Osteocyte (in vitro differentiated cells): ENCODE measurements around the gene SPANXN2. TPM values are rescaled to one million over a fixed set of nuclear protein-coding genes. Genes with fewer than 3 reads are reported as not detected.

Source experiments
- DNase-seq: peaks from one replicate; pipeline ENCODE4 v3.0.0; 2021; ENCODE audit warnings: mixed read lengths; ENCODE audit not compliant: unreplicated experiment; ENCODE audit errors: extremely low spot score
- H3K27ac Mint-ChIP-seq: one replicate; pipeline ENCODE4 v1.8.0; 2021; ENCODE audit warnings: mild to moderate bottlenecking, mixed read lengths; ENCODE audit not compliant: unreplicated experiment
- H3K27me3 Mint-ChIP-seq: one replicate; pipeline ENCODE4 v1.8.0; 2021; ENCODE audit warnings: mixed read lengths; ENCODE audit not compliant: unreplicated experiment
- H3K36me3 Mint-ChIP-seq: one replicate; pipeline ENCODE4 v1.8.0; 2021; ENCODE audit warnings: mixed read lengths; ENCODE audit not compliant: unreplicated experiment
- H3K4me1 Mint-ChIP-seq: one replicate; pipeline ENCODE4 v1.8.0; 2021; ENCODE audit warnings: mixed read lengths; ENCODE audit not compliant: unreplicated experiment
- H3K4me3 Mint-ChIP-seq: one replicate; pipeline ENCODE4 v1.8.0; 2021; ENCODE audit warnings: mild to moderate bottlenecking, moderate library complexity, mixed read lengths; ENCODE audit not compliant: unreplicated experiment
- H3K9me3 Mint-ChIP-seq: one replicate; pipeline ENCODE4 v1.8.0; 2021; ENCODE audit warnings: mixed read lengths; ENCODE audit not compliant: unreplicated experiment
- total RNA-seq: library from RNA; stranded (reverse); gene quantifications from 2 replicates; pipeline ENCODE4 v1.2.1, GENCODE V29; 2021
- TF ChIP-seq, protein P1 (sequence below): fragments of 200-600 bp; sonication (generic); IDR thresholded peaks from 2 replicates; pipeline ENCODE4 v1.5.0; 2021; ENCODE audit warnings: antibody characterized with exemption, mild to moderate bottlenecking, moderate library complexity

Gene SPANXN2
- total RNA-seq, 1 donor from 2014 or later: not detected

DNA sequence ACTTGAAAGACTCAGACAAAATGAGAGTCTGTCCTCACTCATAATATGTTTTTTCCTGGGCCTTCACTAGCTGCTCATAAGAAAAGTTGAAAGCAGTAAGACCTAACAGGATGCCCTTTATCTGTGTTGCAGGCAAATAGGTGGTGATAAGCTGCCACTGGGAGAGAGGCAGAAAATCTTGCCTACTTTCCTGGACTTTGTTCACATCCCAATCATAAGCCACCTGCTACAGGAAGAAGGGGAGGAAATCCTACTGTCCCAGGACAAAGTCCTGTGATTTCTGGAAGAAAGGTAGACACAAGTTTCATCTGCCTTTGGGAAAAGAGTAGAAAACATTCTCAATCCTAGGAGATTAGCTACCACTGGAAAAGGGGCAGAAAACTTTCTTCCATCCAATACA lies 13.3 kb upstream of the SPANXN2 start:
- no peaks in the 10 kb centered on the region for H3K27me3 Mint-ChIP-seq
- TF ChIP-seq, protein P1, sequence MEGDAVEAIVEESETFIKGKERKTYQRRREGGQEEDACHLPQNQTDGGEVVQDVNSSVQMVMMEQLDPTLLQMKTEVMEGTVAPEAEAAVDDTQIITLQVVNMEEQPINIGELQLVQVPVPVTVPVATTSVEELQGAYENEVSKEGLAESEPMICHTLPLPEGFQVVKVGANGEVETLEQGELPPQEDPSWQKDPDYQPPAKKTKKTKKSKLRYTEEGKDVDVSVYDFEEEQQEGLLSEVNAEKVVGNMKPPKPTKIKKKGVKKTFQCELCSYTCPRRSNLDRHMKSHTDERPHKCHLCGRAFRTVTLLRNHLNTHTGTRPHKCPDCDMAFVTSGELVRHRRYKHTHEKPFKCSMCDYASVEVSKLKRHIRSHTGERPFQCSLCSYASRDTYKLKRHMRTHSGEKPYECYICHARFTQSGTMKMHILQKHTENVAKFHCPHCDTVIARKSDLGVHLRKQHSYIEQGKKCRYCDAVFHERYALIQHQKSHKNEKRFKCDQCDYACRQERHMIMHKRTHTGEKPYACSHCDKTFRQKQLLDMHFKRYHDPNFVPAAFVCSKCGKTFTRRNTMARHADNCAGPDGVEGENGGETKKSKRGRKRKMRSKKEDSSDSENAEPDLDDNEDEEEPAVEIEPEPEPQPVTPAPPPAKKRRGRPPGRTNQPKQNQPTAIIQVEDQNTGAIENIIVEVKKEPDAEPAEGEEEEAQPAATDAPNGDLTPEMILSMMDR: no peak
- no peak overlapping the region for H3K27ac Mint-ChIP-seq
- H3K4me1 Mint-ChIP-seq: no peaks in the 10 kb centered on the region
- H3K4me3 Mint-ChIP-seq: no peak overlapping the region
- H3K36me3 Mint-ChIP-seq: no peaks in the 10 kb centered on the region
- DNase-seq: no peak
- H3K9me3 Mint-ChIP-seq: peaks cover 39% of the 10 kb centered on the region

DNA sequence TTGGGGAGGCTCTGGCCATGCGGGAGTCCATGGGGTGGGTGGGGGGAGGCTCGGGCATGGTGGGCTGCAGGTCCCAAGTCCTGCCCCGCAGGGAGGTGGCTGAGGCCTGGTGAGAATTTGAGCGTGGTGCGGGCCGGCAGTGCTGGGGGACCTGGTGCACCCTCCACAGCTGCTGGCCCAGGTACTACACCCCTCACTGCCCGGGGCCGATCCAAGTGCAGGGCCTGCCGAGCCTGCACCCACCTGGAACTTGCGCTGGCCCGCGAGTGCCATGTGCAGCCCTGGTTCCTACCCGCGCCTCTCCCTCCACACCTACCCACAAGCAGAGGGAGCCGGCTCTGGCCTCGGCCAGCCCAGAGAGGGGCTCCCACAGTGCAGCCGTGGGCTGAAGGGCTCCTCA lies 5.7 kb upstream of the SPANXN2 start:
- Mint-ChIP-seq H3K27me3 (no peaks in the 10 kb centered on the region), H3K4me1 (no peaks in the 10 kb centered on the region), H3K4me3 (no peak overlapping the region), H3K27ac (no peak overlapping the region), H3K9me3 (peaks cover 41% of the 10 kb centered on the region), H3K36me3 (no peaks in the 10 kb centered on the region)
- no peak for DNase-seq
- TF ChIP-seq, protein P1: no peak

DNA sequence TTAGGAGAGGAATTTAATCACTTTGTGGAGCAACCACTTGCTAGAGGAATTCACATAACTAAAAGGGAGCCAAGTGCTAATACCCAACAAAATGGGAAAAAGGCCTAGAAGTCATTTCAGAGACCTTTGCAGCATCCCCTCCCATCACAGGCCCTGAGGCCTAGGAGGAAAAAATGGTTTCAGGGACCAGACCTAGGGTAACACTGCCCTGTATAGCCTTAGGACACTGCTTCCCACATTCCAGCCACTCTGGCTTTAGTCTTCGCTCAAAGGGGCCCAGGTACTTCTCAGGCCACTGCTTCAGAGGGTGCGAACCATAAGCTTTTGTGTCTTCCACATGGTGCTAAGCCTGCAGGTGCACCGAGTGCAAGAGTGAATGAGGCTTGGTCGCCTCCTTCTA lies 19.1 kb downstream of the SPANXN2 start:
- Mint-ChIP-seq H3K4me1 (no peaks in the 10 kb centered on the region), H3K9me3 (peaks cover 45% of the 10 kb centered on the region), H3K27me3 (no peaks in the 10 kb centered on the region), H3K36me3 (no peaks in the 10 kb centered on the region), H3K4me3 (no peak overlapping the region), H3K27ac (no peak overlapping the region)
- TF ChIP-seq, protein P1: no peak
- no peak for DNase-seq

DNA sequence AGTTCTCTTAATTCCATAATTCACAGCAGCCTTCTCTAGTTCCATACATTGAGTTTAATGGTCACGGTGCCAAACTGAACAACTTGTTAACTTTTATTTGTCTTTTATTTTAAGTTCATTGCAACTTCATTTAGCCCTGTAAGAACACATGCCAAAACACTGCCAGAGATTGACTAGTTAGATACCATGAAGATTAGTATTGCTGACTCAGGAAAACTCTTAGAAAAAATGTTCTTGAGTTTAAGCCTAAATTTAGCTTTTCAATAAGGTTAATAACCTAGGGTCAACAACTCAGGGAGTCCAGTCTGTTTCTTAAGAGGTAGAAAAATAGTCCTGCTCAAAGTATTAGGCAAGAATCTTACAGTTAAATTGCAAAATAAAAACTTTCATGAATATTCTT lies 25.7 kb downstream of the SPANXN2 start:
- Mint-ChIP-seq H3K27me3 (no peaks in the 10 kb centered on the region), H3K4me1 (no peaks in the 10 kb centered on the region), H3K27ac (no peak overlapping the region), H3K9me3 (peaks cover 13% of the 10 kb centered on the region), H3K36me3 (no peaks in the 10 kb centered on the region), H3K4me3 (no peak overlapping the region)
- no peak for DNase-seq
- TF ChIP-seq, protein P1: no peak

DNA sequence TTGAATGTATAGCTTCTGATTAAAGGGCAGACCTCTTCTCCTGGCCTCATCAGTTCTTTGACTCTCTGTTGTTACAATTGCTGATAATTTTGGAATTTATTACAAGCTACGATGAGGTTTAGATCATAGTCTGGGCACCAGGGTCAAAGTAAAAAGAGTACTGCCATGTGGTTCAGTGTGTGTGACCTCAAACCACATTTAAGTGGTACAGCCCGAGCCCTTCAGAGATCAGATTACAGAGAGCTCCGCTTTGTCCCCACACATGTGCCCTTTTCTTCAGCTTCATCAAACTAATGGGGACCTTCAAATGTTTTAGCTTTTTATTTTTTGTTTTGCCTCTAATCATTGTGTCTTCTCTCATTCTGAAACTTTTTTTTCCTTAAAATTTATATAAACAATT lies 37.1 kb downstream of the SPANXN2 start:
- Mint-ChIP-seq H3K4me3 (no peak overlapping the region), H3K36me3 (no peaks in the 10 kb centered on the region), H3K27me3 (no peaks in the 10 kb centered on the region), H3K9me3 (peaks cover 10% of the 10 kb centered on the region), H3K4me1 (no peaks in the 10 kb centered on the region), H3K27ac (no peak overlapping the region)
- TF ChIP-seq, protein P1: no peak
- DNase-seq: no peak
